GM18870 (cell line): ENCODE results near the gene FLVCR1.

ENCODE experiments used
- ATAC-seq: cut with Tn5 transposase; IDR thresholded peaks from one replicate; pipeline ENCODE4 v1.9.1; 2021; ENCODE audit warnings: moderate library complexity; ENCODE audit not compliant: unreplicated experiment

FLVCR1 gene

DNA sequence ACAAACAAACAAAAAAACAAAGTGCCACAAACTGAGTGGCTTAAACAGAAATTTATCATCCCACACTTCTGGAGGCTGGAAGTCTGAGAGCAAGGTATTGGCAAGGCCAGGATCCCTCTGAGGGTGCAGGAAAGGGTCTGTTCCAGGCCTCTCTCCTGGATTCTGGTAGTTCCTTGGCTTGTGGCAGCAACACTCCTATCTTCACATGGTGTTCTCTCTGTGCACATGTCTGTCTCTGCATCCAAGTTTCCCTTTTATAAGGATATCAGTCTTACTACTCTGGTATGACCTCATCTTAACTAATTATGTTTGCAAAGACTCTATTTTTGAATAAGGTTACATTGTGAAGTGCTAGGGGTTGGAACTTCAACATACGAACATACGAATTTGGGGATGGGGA lies 87.0 kb downstream of the FLVCR1 start:
- ATAC-seq = no peak

DNA sequence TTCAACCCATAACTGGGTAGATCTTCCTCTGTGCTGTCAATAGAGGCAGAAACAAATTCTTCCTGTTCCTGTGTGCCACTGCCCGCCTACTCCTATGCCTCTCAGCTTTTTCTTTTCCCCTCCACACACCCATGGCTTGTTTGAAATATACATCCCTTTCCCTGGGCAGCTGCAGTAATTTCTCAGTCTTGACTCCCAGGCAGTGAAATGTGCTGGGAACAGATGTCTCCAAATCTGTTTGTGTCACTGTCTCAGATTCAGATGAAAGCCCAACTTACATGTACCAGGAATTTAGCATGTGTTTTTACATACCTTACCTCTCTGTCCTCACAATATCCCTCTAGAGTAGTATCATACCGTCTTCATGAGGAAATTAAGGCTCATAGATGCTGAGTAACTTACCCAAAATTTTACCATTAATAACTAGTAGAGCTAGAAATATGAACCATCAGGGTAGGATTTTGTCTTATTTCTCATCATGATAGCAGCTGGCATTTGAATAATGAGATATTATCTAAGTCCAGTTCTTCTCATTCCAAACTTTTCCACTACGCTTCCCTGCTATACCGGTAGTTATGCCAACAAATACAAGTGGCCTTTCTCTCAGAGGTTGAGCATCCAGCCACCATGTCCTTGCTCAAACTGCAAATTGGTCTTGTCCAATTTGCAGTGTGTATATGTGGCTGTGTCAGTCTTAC lies 87.5 kb downstream of the FLVCR1 start:
- no peak for ATAC-seq

DNA sequence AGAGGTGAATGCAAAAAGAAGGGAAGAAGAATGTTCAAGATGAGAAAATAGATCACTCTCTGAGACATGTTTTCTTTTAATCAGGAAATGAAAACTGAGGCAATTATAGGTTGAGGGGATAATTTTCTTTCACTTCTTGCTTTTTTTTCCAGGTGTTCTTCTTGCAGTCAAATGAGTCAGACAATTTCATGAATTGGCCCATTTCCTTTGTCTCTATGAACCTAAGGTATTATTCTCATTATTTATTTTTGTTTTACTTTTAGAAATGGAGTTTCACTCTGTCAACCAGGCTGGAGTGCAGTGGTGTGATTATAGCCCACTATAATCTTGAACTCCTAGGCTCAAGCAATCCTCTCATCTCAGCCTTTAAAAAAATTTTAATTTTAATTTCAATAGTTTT lies 88.8 kb downstream of the FLVCR1 start:
- ATAC-seq = no peak
